ENCODE results near the gene PHLDA3. TPM values are rescaled to one million over a fixed set of nuclear protein-coding genes. Genes with fewer than 3 reads are reported as not detected.

PHLDA3 gene
- total RNA-seq, 2 donors from 2014 or later: 1.6 to 2.7 TPM

DNA sequence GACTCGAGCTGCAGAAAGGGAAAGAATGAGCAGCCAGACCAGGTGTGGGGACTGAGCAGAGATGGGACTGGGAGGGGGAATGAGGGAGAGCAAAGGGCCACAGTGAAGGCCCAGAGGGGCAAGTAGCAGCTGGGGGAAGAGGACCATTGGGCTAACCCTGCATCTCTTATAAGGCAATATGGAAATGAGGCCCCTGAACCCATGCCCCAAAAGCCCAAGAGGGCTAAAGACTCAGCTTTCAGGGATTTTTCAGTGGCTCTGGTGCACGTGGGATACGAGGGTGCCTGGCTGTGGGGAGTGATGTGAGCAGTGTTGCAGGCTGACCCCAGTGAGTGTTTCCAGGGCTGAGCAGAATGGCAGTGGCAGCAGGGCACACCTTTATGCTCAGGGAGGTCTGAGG, 47.0 kb downstream of the PHLDA3 start:
- no peak for ATAC-seq
- Mint-ChIP-seq H3K27me3 (peaks cover 27% of the 10 kb centered on the region), H3K36me3 (ENCODE audit: low read depth) (peaks cover 2% of the 10 kb centered on the region), H3K4me1 (peaks cover 2% of the 10 kb centered on the region), H3K4me3 (no peak overlapping the region), H3K27ac (no peak overlapping the region)
- DNase-seq: no peak
- H3K9me3 ChIP-seq (ENCODE audit: control insufficient read depth, low read length, poor library complexity, severe bottlenecking): no peaks in the 10 kb centered on the region

DNA sequence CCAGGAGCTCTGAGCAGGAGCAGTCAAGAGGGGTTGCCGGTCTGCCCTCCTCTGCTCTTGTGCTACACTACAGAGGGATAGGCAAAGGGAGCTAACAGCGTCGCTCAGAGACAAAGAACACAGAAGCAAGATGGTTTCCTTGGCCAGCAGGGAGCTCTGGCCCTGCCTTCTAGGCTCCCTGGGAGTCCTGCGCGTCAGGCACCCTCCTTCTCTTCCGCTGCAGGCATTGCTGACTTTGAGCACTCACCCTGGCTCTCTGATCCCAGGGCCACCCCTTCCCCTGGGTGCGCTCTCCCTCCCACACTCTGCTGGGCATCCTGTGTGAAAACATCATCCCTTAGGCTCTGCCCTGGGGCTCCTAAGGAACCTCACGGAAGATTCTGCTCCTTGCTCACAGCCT, 47.9 kb downstream of the PHLDA3 start:
- no peak for ATAC-seq
- peaks cover 2% of the 10 kb centered on the region for H3K4me1 Mint-ChIP-seq
- no peak overlapping the region for H3K27ac Mint-ChIP-seq
- H3K36me3 Mint-ChIP-seq (ENCODE audit: low read depth): peaks cover 2% of the 10 kb centered on the region
- peaks cover 36% of the 10 kb centered on the region for H3K27me3 Mint-ChIP-seq
- no peak overlapping the region for H3K4me3 Mint-ChIP-seq
- no peak for DNase-seq
- no peaks in the 10 kb centered on the region for H3K9me3 ChIP-seq (ENCODE audit: control insufficient read depth, low read length, poor library complexity, severe bottlenecking)

DNA sequence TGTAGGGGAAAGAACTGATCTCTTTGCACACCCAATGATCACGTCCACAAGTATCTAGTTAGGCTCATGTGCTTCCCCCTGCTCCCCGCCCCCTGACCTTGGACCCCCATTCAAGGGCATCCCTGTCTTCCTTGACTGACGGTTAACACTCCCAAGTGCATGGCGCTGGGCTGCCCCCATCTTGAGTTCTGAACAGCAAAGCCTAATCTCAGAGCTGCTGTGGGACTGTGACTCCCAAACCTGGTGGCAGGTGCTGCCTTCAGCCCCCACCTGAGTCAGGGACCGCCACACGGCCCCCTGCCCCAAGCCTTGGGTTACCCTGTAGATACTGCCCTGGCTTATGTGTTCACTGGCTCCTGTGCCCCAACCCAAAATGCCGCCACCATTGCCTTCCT, 48.4 kb downstream of the PHLDA3 start:
- DNase-seq (no peak), ATAC-seq (no peak)
- H3K9me3 ChIP-seq (ENCODE audit: control insufficient read depth, low read length, poor library complexity, severe bottlenecking): no peaks in the 10 kb centered on the region
- peaks cover 40% of the 10 kb centered on the region for H3K27me3 Mint-ChIP-seq
- peaks cover 2% of the 10 kb centered on the region for H3K36me3 Mint-ChIP-seq (ENCODE audit: low read depth)
- H3K4me3 Mint-ChIP-seq: no peak overlapping the region
- no peak overlapping the region for H3K27ac Mint-ChIP-seq
- peaks cover 2% of the 10 kb centered on the region for H3K4me1 Mint-ChIP-seq

DNA sequence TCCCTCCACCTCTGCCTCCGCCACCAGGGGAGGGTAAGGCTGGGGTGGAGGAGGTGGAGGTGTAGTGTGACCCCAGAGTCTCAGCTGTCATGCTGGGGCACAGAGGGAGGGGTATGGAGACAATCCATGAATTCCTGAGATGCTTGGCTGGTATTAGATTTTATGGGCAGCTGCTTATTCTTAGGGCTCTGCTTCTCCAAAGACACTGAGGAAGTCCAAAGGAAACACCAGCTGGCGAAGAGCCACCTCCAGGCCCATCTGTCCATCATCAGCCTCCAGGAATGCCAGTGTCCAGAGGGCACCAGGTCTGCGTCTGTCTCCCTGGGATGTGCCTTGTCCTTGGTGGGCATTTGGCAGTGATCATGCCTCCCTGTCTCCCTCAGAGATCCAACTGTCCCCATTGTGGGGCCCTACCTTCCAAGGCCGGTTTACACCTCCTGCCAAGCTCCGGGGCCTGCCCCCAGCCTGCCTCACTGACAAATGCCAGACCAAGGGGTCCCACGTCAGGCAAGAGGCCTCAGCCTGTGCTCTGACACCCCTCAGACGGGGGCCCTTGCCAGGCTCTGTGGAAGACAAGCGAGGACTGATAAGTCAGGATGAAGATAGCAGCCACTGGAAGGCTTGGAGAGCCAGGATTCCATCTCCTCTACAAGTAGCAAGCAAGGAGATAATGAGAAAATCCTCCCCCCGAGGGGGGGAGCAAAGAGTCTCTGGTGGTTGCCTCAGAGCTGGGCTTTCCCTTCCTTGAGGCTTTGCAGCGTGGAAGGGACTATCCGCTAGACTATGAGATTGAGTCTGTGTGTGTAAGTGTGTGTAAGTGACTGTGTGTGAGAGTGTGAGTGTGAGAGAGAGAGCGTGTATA, 49.0 kb downstream of the PHLDA3 start:
- DNase-seq (no peak), ATAC-seq (no peak)
- Mint-ChIP-seq H3K4me1 (peaks cover 2% of the 10 kb centered on the region), H3K4me3 (no peak overlapping the region), H3K36me3 (ENCODE audit: low read depth) (no peaks in the 10 kb centered on the region), H3K27me3 (peaks cover 46% of the 10 kb centered on the region), H3K27ac (no peak overlapping the region)
- H3K9me3 ChIP-seq (ENCODE audit: control insufficient read depth, low read length, poor library complexity, severe bottlenecking): no peaks in the 10 kb centered on the region

DNA sequence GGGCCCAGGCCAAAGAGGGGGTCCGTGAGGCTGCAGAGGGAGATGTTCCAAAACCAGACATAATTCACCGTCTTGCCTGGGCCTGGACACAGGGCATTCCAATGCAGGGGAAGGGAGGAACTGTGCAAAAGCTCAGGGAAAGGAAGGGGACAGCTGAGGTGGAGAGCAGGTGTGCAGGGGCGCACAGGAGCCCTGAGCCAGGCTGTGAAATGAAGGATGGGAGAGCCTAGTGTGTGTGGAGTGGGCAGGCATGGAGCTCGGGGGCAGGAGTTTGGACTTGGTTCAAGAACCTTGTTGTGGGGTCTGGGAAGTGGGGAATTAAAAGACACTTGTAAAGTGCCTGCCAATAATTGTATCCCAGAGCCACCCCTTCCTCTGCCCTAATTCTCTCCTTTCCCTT, 49.7 kb downstream of the PHLDA3 start:
- no peak overlapping the region for H3K27ac Mint-ChIP-seq
- DNase-seq (no peak), ATAC-seq (no peak)
- peaks cover 2% of the 10 kb centered on the region for H3K4me1 Mint-ChIP-seq
- H3K4me3 Mint-ChIP-seq: no peak overlapping the region
- peaks cover 50% of the 10 kb centered on the region for H3K27me3 Mint-ChIP-seq
- H3K9me3 ChIP-seq (ENCODE audit: control insufficient read depth, low read length, poor library complexity, severe bottlenecking): no peaks in the 10 kb centered on the region
- no peaks in the 10 kb centered on the region for H3K36me3 Mint-ChIP-seq (ENCODE audit: low read depth)

DNA sequence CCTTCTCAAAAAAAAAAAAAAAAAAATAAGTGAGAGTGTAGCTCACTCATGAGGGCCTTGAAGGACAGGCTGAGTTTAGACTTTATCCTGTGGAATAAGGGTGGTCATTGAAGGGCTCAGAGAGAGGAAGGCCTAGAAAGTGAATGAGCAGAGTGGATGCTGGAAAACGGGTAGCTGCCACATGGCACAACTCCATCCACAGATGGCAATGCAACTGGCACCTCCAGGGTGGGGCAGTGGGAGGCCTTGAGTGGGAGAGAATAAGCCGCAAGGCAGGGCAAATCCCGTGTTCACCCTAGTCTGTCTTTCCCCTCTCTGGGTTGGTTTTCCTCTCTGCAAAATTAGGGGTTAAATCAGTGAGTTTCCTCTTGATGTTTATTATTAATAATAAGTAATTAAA, 50.5 kb downstream of the PHLDA3 start:
- H3K27me3 Mint-ChIP-seq: peaks cover 50% of the 10 kb centered on the region
- H3K9me3 ChIP-seq (ENCODE audit: control insufficient read depth, low read length, poor library complexity, severe bottlenecking): no peaks in the 10 kb centered on the region
- no peak for ATAC-seq
- H3K36me3 Mint-ChIP-seq (ENCODE audit: low read depth): no peaks in the 10 kb centered on the region
- DNase-seq: no peak
- H3K4me3 Mint-ChIP-seq: no peak overlapping the region
- peaks cover 2% of the 10 kb centered on the region for H3K4me1 Mint-ChIP-seq
- no peak overlapping the region for H3K27ac Mint-ChIP-seq

Other genes starting within 250 kb of the PHLDA3 start
- gene PKP1, start 185.7 kb downstream of the PHLDA3 start, total RNA-seq: not detected
- not detected for gene TNNT2, start 91.5 kb downstream of the PHLDA3 start, total RNA-seq
- not detected for gene LAD1, start 69.9 kb downstream of the PHLDA3 start, total RNA-seq
- not detected for gene TNNI1, start 47.5 kb downstream of the PHLDA3 start, total RNA-seq
- gene CSRP1, start 37.9 kb upstream of the PHLDA3 start, total RNA-seq: 10 to 100 TPM; 37.2 to 51.7 TPM
- gene NAV1, start 69.9 kb upstream of the PHLDA3 start, total RNA-seq: 1 to 10 TPM; 3.8 to 3.9 TPM